OCI-LY3 (cell line): ENCODE measurements around the gene NPC1L1.

Source experiments
- EZH2phosphoT487 ChIP-seq: fragments of 200-600 bp; shearing (Covaris generic); IDR thresholded peaks from 2 replicates; pipeline ENCODE4 v1.6.1; 2018; ENCODE audit warnings: antibody characterized with exemption, mixed run types, low read depth
- TF ChIP-seq, protein P1 (sequence below): fragments of 200-600, 300-600 bp; sonication (generic); IDR thresholded peaks from 2 replicates; pipeline ENCODE4 v1.5.1; 2014; ENCODE audit warnings: antibody characterized with exemption, low read length, low read depth

DNA sequence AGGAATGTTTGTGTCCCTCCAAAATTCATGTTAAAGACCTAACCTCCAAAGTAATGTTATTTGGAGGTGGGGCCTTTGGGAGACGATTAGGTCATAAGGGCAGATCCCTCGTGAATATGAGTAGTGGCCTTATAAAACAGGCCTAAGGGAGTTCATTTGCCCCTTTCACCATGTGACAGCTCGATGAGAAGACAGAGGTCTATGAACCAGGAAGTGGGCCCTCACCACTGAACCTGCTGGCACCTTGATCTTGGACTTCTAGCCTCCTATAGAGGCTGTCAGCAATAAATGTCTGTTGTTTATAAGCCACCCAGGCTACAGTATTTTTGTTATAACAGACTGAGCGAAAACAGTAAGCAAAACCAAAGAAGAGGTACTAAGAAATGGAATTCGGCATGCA, 64.8 kb downstream of the NPC1L1 start:
- TF ChIP-seq, protein P1, sequence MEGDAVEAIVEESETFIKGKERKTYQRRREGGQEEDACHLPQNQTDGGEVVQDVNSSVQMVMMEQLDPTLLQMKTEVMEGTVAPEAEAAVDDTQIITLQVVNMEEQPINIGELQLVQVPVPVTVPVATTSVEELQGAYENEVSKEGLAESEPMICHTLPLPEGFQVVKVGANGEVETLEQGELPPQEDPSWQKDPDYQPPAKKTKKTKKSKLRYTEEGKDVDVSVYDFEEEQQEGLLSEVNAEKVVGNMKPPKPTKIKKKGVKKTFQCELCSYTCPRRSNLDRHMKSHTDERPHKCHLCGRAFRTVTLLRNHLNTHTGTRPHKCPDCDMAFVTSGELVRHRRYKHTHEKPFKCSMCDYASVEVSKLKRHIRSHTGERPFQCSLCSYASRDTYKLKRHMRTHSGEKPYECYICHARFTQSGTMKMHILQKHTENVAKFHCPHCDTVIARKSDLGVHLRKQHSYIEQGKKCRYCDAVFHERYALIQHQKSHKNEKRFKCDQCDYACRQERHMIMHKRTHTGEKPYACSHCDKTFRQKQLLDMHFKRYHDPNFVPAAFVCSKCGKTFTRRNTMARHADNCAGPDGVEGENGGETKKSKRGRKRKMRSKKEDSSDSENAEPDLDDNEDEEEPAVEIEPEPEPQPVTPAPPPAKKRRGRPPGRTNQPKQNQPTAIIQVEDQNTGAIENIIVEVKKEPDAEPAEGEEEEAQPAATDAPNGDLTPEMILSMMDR, result no peak
- no peak for TF ChIP-seq EZH2phosphoT487
